H9 (cell line): ENCODE measurements around the gene RHEX. TPM values are rescaled to one million over a fixed set of nuclear protein-coding genes. Genes with fewer than 3 reads are reported as not detected.
"Not testable (repeated sequence)": the region's sequence is repeated elsewhere in the genome, so short reads cannot be mapped to it uniquely, and the experiment has no call there.

Experiments used
- DNase-seq: peaks from one replicate; pipeline ENCODE4 v3.0.0-alpha.2; 2017
- H2AFZ ChIP-seq: one replicate; pipeline ENCODE4 v1.6.1; 2013; ENCODE audit warnings: mild to moderate bottlenecking, low read length, control low read depth, moderate library complexity
- H2AK5ac ChIP-seq: 2 replicates; pipeline ENCODE4 v1.6.1; 2013; ENCODE audit warnings: low read length, control low read depth, mixed read lengths; ENCODE audit not compliant: insufficient read length
- H2BK120ac ChIP-seq: one replicate; pipeline ENCODE4 v1.6.1; 2013; ENCODE audit warnings: low read depth, mild to moderate bottlenecking, low read length, control low read depth, inconsistent platforms; ENCODE audit not compliant: poor library complexity, severe bottlenecking
- H2BK12ac ChIP-seq: 2 replicates; pipeline ENCODE4 v1.6.1; 2013; ENCODE audit warnings: low read length, control low read depth, mixed read lengths, low read depth; ENCODE audit not compliant: insufficient read length
- H2BK15ac ChIP-seq: 2 replicates; pipeline ENCODE4 v1.6.1; 2013; ENCODE audit warnings: low read depth, low read length, control low read depth
- H2BK20ac ChIP-seq: one replicate; pipeline ENCODE4 v1.6.1; 2013; ENCODE audit warnings: low read depth, mild to moderate bottlenecking, low read length, control low read depth, inconsistent platforms; ENCODE audit not compliant: poor library complexity, severe bottlenecking
- H2BK5ac ChIP-seq: 2 replicates; pipeline ENCODE4 v1.6.1; 2013; ENCODE audit warnings: low read length, control low read depth, mixed read lengths; ENCODE audit not compliant: insufficient read length
- H3K14ac ChIP-seq: 2 replicates; pipeline ENCODE4 v1.6.1; 2013; ENCODE audit warnings: low read length, control low read depth; ENCODE audit not compliant: insufficient read depth
- H3K18ac ChIP-seq: 2 replicates; pipeline ENCODE4 v1.6.1; 2013; ENCODE audit warnings: low read depth, mild to moderate bottlenecking, mixed read lengths, low read length, control low read depth; ENCODE audit not compliant: insufficient read length
- H3K23ac ChIP-seq: 2 replicates; pipeline ENCODE4 v1.6.1; 2013; ENCODE audit warnings: low read length, control low read depth, mixed read lengths, low read depth; ENCODE audit not compliant: insufficient read length
- H3K23me2 ChIP-seq: 2 replicates; pipeline ENCODE4 v1.6.1; 2013; ENCODE audit warnings: low read depth, mild to moderate bottlenecking, mixed read lengths, low read length, control low read depth; ENCODE audit not compliant: insufficient read length, poor library complexity, severe bottlenecking
- H3K27ac ChIP-seq: 2 replicates; pipeline ENCODE4 v1.5.1; 2013; ENCODE audit warnings: low read length, control low read depth, mixed read lengths, low read depth; ENCODE audit not compliant: insufficient read length
- H3K27me3 ChIP-seq: 2 replicates; pipeline ENCODE4 v1.6.1; 2013; ENCODE audit warnings: low read length, control low read depth, inconsistent platforms; ENCODE audit not compliant: insufficient read depth
- H3K4ac ChIP-seq: 2 replicates; pipeline ENCODE4 v1.6.1; 2013; ENCODE audit warnings: low read depth, mild to moderate bottlenecking, control low read depth, inconsistent platforms, low read length, moderate library complexity
- H3K4me1 ChIP-seq: 2 replicates; pipeline ENCODE4 v1.6.1; 2013; ENCODE audit warnings: low read length, control low read depth, inconsistent platforms; ENCODE audit not compliant: insufficient read depth
- H3K4me2 ChIP-seq: 2 replicates; pipeline ENCODE4 v1.6.1; 2013; ENCODE audit warnings: low read length, control low read depth, mixed read lengths; ENCODE audit not compliant: insufficient read length, insufficient read depth
- H3K56ac ChIP-seq: 2 replicates; pipeline ENCODE4 v1.6.1; 2013; ENCODE audit warnings: low read depth, mild to moderate bottlenecking, mixed read lengths, low read length, control low read depth; ENCODE audit not compliant: insufficient read length
- H3K79me1 ChIP-seq: 2 replicates; pipeline ENCODE4 v1.6.1; 2013; ENCODE audit warnings: low read depth, mild to moderate bottlenecking, moderate library complexity, low read length, control low read depth, inconsistent platforms; ENCODE audit not compliant: insufficient read depth, poor library complexity, severe bottlenecking
- H3K79me2 ChIP-seq: 2 replicates; pipeline ENCODE4 v1.6.1; 2013; ENCODE audit warnings: low read length, control low read depth, inconsistent platforms; ENCODE audit not compliant: insufficient read depth
- H3K9ac ChIP-seq: 2 replicates; pipeline ENCODE4 v1.6.1; 2013; ENCODE audit warnings: low read length, control low read depth, mixed read lengths; ENCODE audit not compliant: insufficient read length; ENCODE audit errors: extremely low read depth
- H3K9me3 ChIP-seq: one replicate; pipeline ENCODE4 v1.6.1; 2013; ENCODE audit warnings: low read depth, low read length, inconsistent platforms; ENCODE audit not compliant: control insufficient read depth
- H3T11ph ChIP-seq: one replicate; pipeline ENCODE4 v1.6.1; 2013; ENCODE audit warnings: mild to moderate bottlenecking, low read length, control low read depth, inconsistent platforms
- H4K20me1 ChIP-seq: one replicate; pipeline ENCODE4 v1.6.1; 2013; ENCODE audit not compliant: control insufficient read depth, insufficient read length, insufficient read depth
- H4K5ac ChIP-seq: 2 replicates; pipeline ENCODE4 v1.6.1; 2013; ENCODE audit warnings: low read depth, mild to moderate bottlenecking, mixed read lengths, low read length, control low read depth; ENCODE audit not compliant: insufficient read length
- H4K8ac ChIP-seq: replicated peaks from 2 replicates; pipeline ENCODE4 v1.6.1; 2013; ENCODE audit warnings: low read length, control low read depth, mixed read lengths, low read depth; ENCODE audit not compliant: insufficient read length
- H4K91ac ChIP-seq: 2 replicates; pipeline ENCODE4 v1.6.1; 2013; ENCODE audit warnings: low read depth, mild to moderate bottlenecking, moderate library complexity, mixed read lengths, low read length, control low read depth; ENCODE audit not compliant: insufficient read length
- H3K27ac Mint-ChIP-seq, 3 experiments: 2 replicates in 2 of 3; 3 replicates in 1 of 3; pipeline ENCODE4 v1.8.0; 2020 to 2021; ENCODE audit warnings: mixed read lengths in 3 of 3, mild to moderate bottlenecking in 1 of 3, moderate library complexity in 1 of 3
- H3K27me3 Mint-ChIP-seq: 2 replicates; pipeline ENCODE4 v1.8.0; 2021; ENCODE audit warnings: low read depth, mild to moderate bottlenecking, moderate library complexity, mixed read lengths
- H3K36me3 Mint-ChIP-seq, 3 experiments: 2 replicates in 2 of 3; 3 replicates in 1 of 3; pipeline ENCODE4 v1.8.0; 2020 to 2021; ENCODE audit warnings: low read depth in 3 of 3, mixed read lengths in 3 of 3; ENCODE audit not compliant: insufficient read depth in 1 of 3
- H3K4me1 Mint-ChIP-seq, 2 experiments: 2 replicates each; pipeline ENCODE4 v1.8.0; 2020; ENCODE audit warnings: mixed read lengths in 2 of 2
- H3K4me3 Mint-ChIP-seq, 2 experiments: 2 replicates in 1 of 2; 3 replicates in 1 of 2; pipeline ENCODE4 v1.8.0; 2020 to 2021; ENCODE audit warnings: mild to moderate bottlenecking in 2 of 2, mixed read lengths in 2 of 2, moderate library complexity in 1 of 2
- H3K9me3 Mint-ChIP-seq, 2 experiments: 2 replicates in 1 of 2; 3 replicates in 1 of 2; pipeline ENCODE4 v1.8.0; 2020; ENCODE audit warnings: mild to moderate bottlenecking in 2 of 2, mixed read lengths in 2 of 2, moderate library complexity in 1 of 2
- WGBS: extraction: QIAGEN DNeasy Blood & Tissue Kit; methylation state at CpG from one replicate; pipeline ENCODE4 v1.1.7; 2013; ENCODE audit warnings: missing lambda C conversion rate, low lambda C conversion rate, mixed read lengths; ENCODE audit not compliant: insufficient read length; ENCODE audit errors: extremely low coverage; 5-methylcytosine and 5-hydroxymethylcytosine counted together
- total RNA-seq: library from RNA; stranded (reverse); gene quantifications from 2 replicates; pipeline ENCODE4 v1.2.1, GENCODE V29; 2021

RHEX gene
- total RNA-seq, 1 experiment from 2014 or later, result not detected

DNA sequence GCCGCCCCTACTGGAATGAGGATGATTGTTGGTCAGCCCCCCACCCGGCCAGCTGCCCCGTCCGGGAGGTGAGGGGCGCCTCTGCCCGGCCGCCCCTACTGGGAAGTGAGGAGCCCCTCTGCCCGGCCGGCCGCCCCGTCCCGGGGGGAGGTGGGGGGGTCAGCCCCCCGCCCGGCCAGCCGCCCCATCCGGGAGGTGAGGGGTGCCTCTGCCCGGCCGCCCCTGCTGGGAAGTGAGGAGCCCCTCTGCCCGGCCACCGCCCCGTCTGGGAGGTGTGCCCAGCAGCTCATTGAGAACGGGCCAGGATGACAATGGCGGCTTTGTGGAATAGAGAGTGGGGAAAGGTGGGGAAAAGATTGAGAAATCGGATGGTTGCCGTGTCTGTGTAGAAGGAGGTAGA, 11.5 kb downstream of the RHEX start:
- peaks cover 14 to 18% of the 10 kb centered on the region in 2 experiments for H3K9me3 Mint-ChIP-seq
- not testable (repeated sequence) for H4K20me1 ChIP-seq, H2BK12ac ChIP-seq, H3K56ac ChIP-seq, H3K9me3 ChIP-seq, DNase-seq, H3K4me3 Mint-ChIP-seq, H3K27ac Mint-ChIP-seq, H4K8ac ChIP-seq, H2AK5ac ChIP-seq, H2BK5ac ChIP-seq, H3K27me3 Mint-ChIP-seq, H3K14ac ChIP-seq, H3T11ph ChIP-seq, H3K79me2 ChIP-seq, H3K4ac ChIP-seq, H3K23ac ChIP-seq, H3K18ac ChIP-seq, H3K79me1 ChIP-seq, H2AFZ ChIP-seq, H3K23me2 ChIP-seq, H3K9ac ChIP-seq, H4K5ac ChIP-seq, H3K27me3 ChIP-seq, H3K27ac ChIP-seq, H2BK15ac ChIP-seq, H2BK20ac ChIP-seq, H3K4me1 ChIP-seq, H2BK120ac ChIP-seq, H4K91ac ChIP-seq, H3K4me2 ChIP-seq
- H3K4me1 Mint-ChIP-seq, result peaks cover 0 to 15% of the 10 kb centered on the region in 2 experiments; a peak in 2 of 4 replicates
- no CpG with 5 or more reads among the region's 25 CpGs for WGBS
- H3K36me3 Mint-ChIP-seq, result peaks cover 6 to 10% (median 9%) of the 10 kb centered on the region in 3 experiments
